OCI-LY3 (cell line): Measurements from ENCODE around the gene PEA15.

Experiments
- EZH2phosphoT487 ChIP-seq: fragments of 200-600 bp; shearing (Covaris generic); IDR thresholded peaks from 2 replicates; pipeline ENCODE4 v1.6.1; 2018; ENCODE audit warnings: antibody characterized with exemption, mixed run types, low read depth
- TF ChIP-seq, protein P1 (sequence below): fragments of 200-600, 300-600 bp; sonication (generic); IDR thresholded peaks from 2 replicates; pipeline ENCODE4 v1.5.1; 2014; ENCODE audit warnings: antibody characterized with exemption, low read length, low read depth

DNA sequence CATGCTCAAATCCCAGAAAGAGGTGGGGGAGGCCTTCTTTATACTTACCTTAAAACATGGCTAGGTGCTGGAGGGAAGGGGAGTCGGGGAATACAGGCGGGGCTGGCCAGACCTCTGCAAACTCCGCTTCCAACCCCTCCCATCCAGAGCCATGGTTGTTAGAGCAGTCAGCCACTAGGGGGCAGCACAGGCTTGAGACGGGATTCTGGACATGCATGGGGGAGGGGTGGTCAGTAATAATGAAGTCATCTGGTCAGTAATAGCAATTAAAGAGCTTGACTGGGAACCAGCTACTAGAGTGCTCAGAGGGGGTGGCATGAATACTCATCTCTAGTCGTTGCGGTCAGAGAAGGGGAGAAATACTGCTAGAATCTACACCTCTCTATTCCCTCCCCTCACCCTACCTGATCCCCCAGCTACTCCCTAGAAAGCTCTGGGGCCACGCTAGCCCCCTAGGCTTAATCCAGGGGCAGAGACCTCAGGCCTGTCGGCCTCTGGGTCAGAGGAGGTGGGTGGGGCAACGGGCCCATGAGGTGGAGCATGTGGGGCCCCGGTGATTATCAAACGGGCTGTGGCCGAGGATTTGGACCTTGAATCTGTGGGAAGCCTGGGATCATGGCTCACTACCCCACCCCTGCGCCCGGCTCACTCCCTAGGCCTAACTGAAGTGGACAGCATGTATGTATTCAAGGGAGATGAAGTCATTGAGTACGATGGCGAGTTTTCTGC, 11.9 kb upstream of the PEA15 start:
- TF ChIP-seq, protein P1, sequence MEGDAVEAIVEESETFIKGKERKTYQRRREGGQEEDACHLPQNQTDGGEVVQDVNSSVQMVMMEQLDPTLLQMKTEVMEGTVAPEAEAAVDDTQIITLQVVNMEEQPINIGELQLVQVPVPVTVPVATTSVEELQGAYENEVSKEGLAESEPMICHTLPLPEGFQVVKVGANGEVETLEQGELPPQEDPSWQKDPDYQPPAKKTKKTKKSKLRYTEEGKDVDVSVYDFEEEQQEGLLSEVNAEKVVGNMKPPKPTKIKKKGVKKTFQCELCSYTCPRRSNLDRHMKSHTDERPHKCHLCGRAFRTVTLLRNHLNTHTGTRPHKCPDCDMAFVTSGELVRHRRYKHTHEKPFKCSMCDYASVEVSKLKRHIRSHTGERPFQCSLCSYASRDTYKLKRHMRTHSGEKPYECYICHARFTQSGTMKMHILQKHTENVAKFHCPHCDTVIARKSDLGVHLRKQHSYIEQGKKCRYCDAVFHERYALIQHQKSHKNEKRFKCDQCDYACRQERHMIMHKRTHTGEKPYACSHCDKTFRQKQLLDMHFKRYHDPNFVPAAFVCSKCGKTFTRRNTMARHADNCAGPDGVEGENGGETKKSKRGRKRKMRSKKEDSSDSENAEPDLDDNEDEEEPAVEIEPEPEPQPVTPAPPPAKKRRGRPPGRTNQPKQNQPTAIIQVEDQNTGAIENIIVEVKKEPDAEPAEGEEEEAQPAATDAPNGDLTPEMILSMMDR, result peak; percentile 98
- TF ChIP-seq EZH2phosphoT487, result no peak
